ENCODE measurements around the gene TTLL10.

- TF ChIP-seq CTCF (IDR thresholded peaks at IDR 0.05): no peak
- TF ChIP-seq POLR2A (IDR thresholded peaks at IDR 0.05): no peak
Observed at GRCh38 chr1:1218524-1219200, 45.0 kb downstream of the TTLL10 start.

Data from vagina (tissue), 2 donors.